Heart left ventricle (tissue), 13 donors: ENCODE data around the gene PPIE.

ENCODE experiments used
- CTCF ChIP-seq, 12 donors: fragments of 200-600 bp; sonication (generic) in 4 of 12; IDR thresholded peaks; one replicate each; pipeline versions ENCODE4 v1.5.0 to v1.8.0; 2018 to 2022; ENCODE audit warnings: antibody characterized with exemption in 12 of 12, mild to moderate bottlenecking in 5 of 12
- POLR2A ChIP-seq, 2 donors: fragments of 450-650 bp; IDR thresholded peaks; one replicate each; pipeline ENCODE4 v1.6.1; 2017; ENCODE audit warnings: antibody characterized with exemption in 2 of 2, mild to moderate bottlenecking in 2 of 2, moderate library complexity in 2 of 2
- donor health status: ischemic (EF 13 %, LVEDD 7.1; RV severe dilation, severe dysfunction).
- donor health status: DM: no; HTN: yes; CAD: no.
- donor health status: DM: no; HTN: no; CAD: no.
- donor health status: ischemic (EF 25% LVEDD 6.9; RV normal size, moderate dysfunction).
- donor health status: ischemic (EF 25% LVEDD 5.7; RV mildly dilated, moderate dysfunction).
- donor health status: ischemic (EF 35%, LVEDD 5.7; RV mildly dilated, moderate dysfunction).
- donor health status: nonischemic (EF 11% LVEDD 7.7; RV severe dilation, severe dysfunction).
- donor health status: DM: yes; HTN: yes; CAD: no.
- donor health status: PGD.
- donor health status: ischemic (EF 29% LVEDD 5.4; RV normal size, mild dysfunction).
- donor health status: nonischemic (EF 23%, LVEDD 6.1; RV moderate dilation, normal function).

GRCh38 chr1:39690225-39690624 is 48.5 kb upstream of the PPIE start:
- TF ChIP-seq CTCF (IDR thresholded peaks at IDR 0.05) (no peak), POLR2A (IDR thresholded peaks at IDR 0.05) (no peak)
